HL-60 (cell line): ENCODE measurements around the gene ZNF559.

Experiments
- DNase-seq, 2 experiments: peaks; one replicate each; pipeline ENCODE4 v3.0.0-alpha.2; 2010 to 2020; ENCODE audit warnings: low read depth in 1 of 2, low spot score in 1 of 2
- H3K27ac ChIP-seq: fragments of 250-450 bp; sonication (Bioruptor Pico); replicated peaks from 2 replicates; pipeline ENCODE4 v1.5.1; 2020; ENCODE audit warnings: mild to moderate bottlenecking, moderate library complexity
- H3K27me3 ChIP-seq: fragments of 250-450 bp; sonication (Bioruptor Pico); 2 replicates; pipeline ENCODE4 v1.5.1; 2021; ENCODE audit warnings: mild to moderate bottlenecking, moderate library complexity; ENCODE audit not compliant: insufficient read depth, poor library complexity, severe bottlenecking
- H3K4me3 ChIP-seq: replicated peaks from 2 replicates; pipeline ENCODE4 v1.5.1; 2011; ENCODE audit warnings: mild to moderate bottlenecking, control low read depth, low read length; ENCODE audit not compliant: insufficient read depth
- CTCF ChIP-seq: IDR thresholded peaks from one replicate; pipeline ENCODE4 v1.5.1; 2011; ENCODE audit warnings: low read length, control low read depth, inconsistent platforms; ENCODE audit not compliant: insufficient read depth
- GABPA ChIP-seq: IDR thresholded peaks from 2 replicates; pipeline ENCODE4 v1.6.1; 2012; ENCODE audit warnings: low read depth
- POLR2AphosphoS5 ChIP-seq: IDR thresholded peaks from 2 replicates; pipeline ENCODE4 v1.6.1; 2012; ENCODE audit warnings: low read depth
- REST ChIP-seq: IDR thresholded peaks from 2 replicates; pipeline ENCODE4 v1.6.1; 2012; ENCODE audit warnings: low read depth; ENCODE audit not compliant: insufficient replicate concordance
- SPI1 ChIP-seq: IDR thresholded peaks from 2 replicates; pipeline ENCODE4 v1.6.1; 2012; ENCODE audit warnings: low read depth, mild to moderate bottlenecking, borderline replicate concordance

Gene ZNF559

GRCh38 chr19:9309139-9309973 is 14.6 kb upstream of the ZNF559 start, which contains the start of gene ZNF699:
Gene ZNF699, minus strand, starts transcription at chr19:9309838. Its CDS starts 4,719 bp downstream, at chr19:9305119.
- no peak for TF ChIP-seq CTCF
- TF ChIP-seq SPI1, result no peak
- TF ChIP-seq GABPA, result no peak
- TF ChIP-seq POLR2AphosphoS5, result 0 out of 2 replicates have a peak, but pooled peaks have one; percentile 13
- no peak for TF ChIP-seq REST
- peak within 1 kb of the TSS; percentile 80 for H3K27ac ChIP-seq
- H3K4me3 ChIP-seq, result peak within 1 kb of the TSS; percentile 57
- no peaks in the 10 kb centered on the region for H3K27me3 ChIP-seq
- peak; percentile 94 to 98 for DNase-seq

- Histone ChIP-seq H3K4me3 (peak overlapping the region; percentile 57), H3K27ac (peak overlapping the region; percentile 80), H3K27me3 (no peaks in the 10 kb centered on the region)
- TF ChIP-seq GABPA (no peak), POLR2AphosphoS5 (no peak), SPI1 (peak; percentile 4; the same call in 1 of the 2 replicates), REST (no peak)
- peak in 1 of 2 experiments; percentile 91 for DNase-seq
Measured at GRCh38 chr19:9309974-9310446, 14.0 kb upstream of the ZNF559 start.

GRCh38 chr19:9313756-9314155 is 10.2 kb upstream of the ZNF559 start:
- no peak for DNase-seq
- Histone ChIP-seq H3K27ac (no peak overlapping the region), H3K27me3 (no peaks in the 10 kb centered on the region), H3K4me3 (no peak overlapping the region)
- TF ChIP-seq POLR2AphosphoS5 (no peak), GABPA (no peak), CTCF (no peak), REST (no peak), SPI1 (no peak)
